GM23338 (cell line): ENCODE data around the gene CLNK. TPM values are rescaled to one million over a fixed set of nuclear protein-coding genes. Genes with fewer than 3 reads are reported as not detected.

Source experiments
- ATAC-seq: fragments of 200-7000 bp; cut with Tn5 transposase; 3 replicates; pipeline ENCODE4 v1.9.1; 2020
- DNase-seq: peaks from one replicate; pipeline ENCODE4 v3.0.0-alpha.2; 2015; ENCODE audit warnings: low spot score
- H2AFZ ChIP-seq: fragments of 200-600 bp; sonication (generic); 2 replicates; pipeline ENCODE4 v1.8.0; 2016; ENCODE audit warnings: antibody characterized with exemption, mild to moderate bottlenecking, moderate library complexity
- H3F3A ChIP-seq: fragments of 200-600 bp; sonication (generic); replicated peaks from 2 replicates; pipeline ENCODE4 v1.8.0; 2017; ENCODE audit warnings: antibody characterized with exemption, mixed run types, low read depth
- H3K27ac ChIP-seq: fragments of 200-600 bp; sonication (generic); 2 replicates; pipeline ENCODE4 v1.6.1; 2016; ENCODE audit warnings: low read depth
- H3K27me3 ChIP-seq: fragments of 200-600 bp; sonication (generic); 2 replicates; pipeline ENCODE4 v1.8.0; 2016; ENCODE audit warnings: mild to moderate bottlenecking, mixed run types, moderate library complexity; ENCODE audit not compliant: insufficient read depth
- H3K36me3 ChIP-seq: fragments of 200-600 bp; sonication (generic); 2 replicates; pipeline ENCODE4 v1.8.0; 2016; ENCODE audit warnings: mild to moderate bottlenecking; ENCODE audit not compliant: insufficient read depth
- H3K4me1 ChIP-seq: fragments of 200-600 bp; sonication (generic); 2 replicates; pipeline ENCODE4 v1.8.0; 2016; ENCODE audit warnings: mild to moderate bottlenecking, moderate library complexity; ENCODE audit not compliant: insufficient read depth
- H3K4me2 ChIP-seq: fragments of 200-600 bp; sonication (generic); 2 replicates; pipeline ENCODE4 v1.7.1; 2017; ENCODE audit warnings: mixed run types
- H3K4me3 ChIP-seq: fragments of 200-600 bp; sonication (generic); 2 replicates; pipeline ENCODE4 v1.6.1; 2016; ENCODE audit warnings: mixed run types
- H3K79me2 ChIP-seq: fragments of 200-600 bp; sonication (generic); replicated peaks from 2 replicates; pipeline ENCODE4 v1.8.0; 2017; ENCODE audit warnings: mild to moderate bottlenecking; ENCODE audit not compliant: insufficient read depth
- H3K9me2 ChIP-seq: fragments of 200-600 bp; sonication (generic); 2 replicates; pipeline ENCODE4 v1.8.0; 2017; ENCODE audit not compliant: insufficient read depth
- H4K20me1 ChIP-seq: fragments of 200-600 bp; sonication (generic); replicated peaks from 2 replicates; pipeline ENCODE4 v1.8.0; 2017; ENCODE audit warnings: mild to moderate bottlenecking; ENCODE audit not compliant: insufficient read depth
- H3K27ac Mint-ChIP-seq: 2 replicates; pipeline ENCODE4 v1.8.0; 2020; ENCODE audit warnings: inconsistent platforms, mild to moderate bottlenecking, moderate library complexity, mixed read lengths
- H3K27me3 Mint-ChIP-seq: 3 replicates; pipeline ENCODE4 v1.8.0; 2022; ENCODE audit warnings: low read depth, mild to moderate bottlenecking, moderate library complexity, mixed read lengths, inconsistent platforms; ENCODE audit not compliant: insufficient read depth, poor library complexity
- H3K36me3 Mint-ChIP-seq: 3 replicates; pipeline ENCODE4 v1.8.0; 2021; ENCODE audit warnings: low read depth, mild to moderate bottlenecking, inconsistent platforms, moderate library complexity, mixed read lengths
- H3K4me1 Mint-ChIP-seq: 3 replicates; pipeline ENCODE4 v1.8.0; 2020; ENCODE audit warnings: mild to moderate bottlenecking, inconsistent platforms, mixed read lengths
- H3K4me3 Mint-ChIP-seq: 3 replicates; pipeline ENCODE4 v1.8.0; 2021; ENCODE audit warnings: moderate library complexity, mild to moderate bottlenecking, inconsistent platforms, mixed read lengths
- H3K9me3 Mint-ChIP-seq: 3 replicates; pipeline ENCODE4 v1.8.0; 2020; ENCODE audit warnings: moderate library complexity, mild to moderate bottlenecking, inconsistent platforms, mixed read lengths
- CREB1 ChIP-seq: fragments of 250-450 bp; sonication (Bioruptor Pico); IDR thresholded peaks from 2 replicates; pipeline ENCODE4 v1.5.0; 2020; ENCODE audit warnings: low read depth, mild to moderate bottlenecking, moderate library complexity
- ETS1 ChIP-seq: IDR thresholded peaks from 2 replicates; pipeline ENCODE4 v1.6.1; 2016; ENCODE audit warnings: antibody characterized with exemption
- EZH2 ChIP-seq: fragments of 200-600 bp; sonication (generic); IDR thresholded peaks from one replicate; pipeline ENCODE4 v1.8.0; 2017; ENCODE audit warnings: antibody characterized with exemption, mild to moderate bottlenecking, low read depth; ENCODE audit not compliant: unreplicated experiment
- EZH2phosphoT487 ChIP-seq: fragments of 200-600 bp; sonication (generic); IDR thresholded peaks from one replicate; pipeline ENCODE4 v1.8.1; 2018; ENCODE audit warnings: antibody characterized with exemption; ENCODE audit not compliant: unreplicated experiment
- JUNB ChIP-seq: IDR thresholded peaks from one replicate; pipeline ENCODE4 v1.6.1; 2016; ENCODE audit warnings: antibody characterized with exemption; ENCODE audit not compliant: unreplicated experiment
- NANOG ChIP-seq: IDR thresholded peaks from 2 replicates; pipeline ENCODE4 v1.6.1; 2016; ENCODE audit warnings: antibody characterized with exemption, borderline replicate concordance
- POLR2AphosphoS5 ChIP-seq: IDR thresholded peaks from 2 replicates; pipeline ENCODE4 v1.6.1; 2016; ENCODE audit warnings: antibody characterized with exemption, low read depth
- REST ChIP-seq: IDR thresholded peaks from one replicate; pipeline ENCODE4 v1.6.1; 2018; ENCODE audit warnings: antibody characterized with exemption; ENCODE audit not compliant: unreplicated experiment
- STAT1 ChIP-seq: IDR thresholded peaks from one replicate; pipeline ENCODE4 v1.6.1; 2016; ENCODE audit warnings: antibody characterized with exemption; ENCODE audit not compliant: unreplicated experiment
- ZNF114 ChIP-seq: fragments of 250-450 bp; sonication (Bioruptor Pico); IDR thresholded peaks from 2 replicates; pipeline ENCODE4 v1.5.0; 2020; ENCODE audit warnings: mild to moderate bottlenecking, moderate library complexity
- ZNF331 ChIP-seq: fragments of 250-450 bp; sonication (Bioruptor Pico); IDR thresholded peaks from 2 replicates; pipeline ENCODE4 v1.5.0; 2020; ENCODE audit warnings: low read depth, mild to moderate bottlenecking, moderate library complexity
- polyA plus RNA-seq: library from polyadenylated mRNA; unstranded; fragments of >200 nt; fragmentation: Nextera tagmentation; extraction: Ambion mirVana; gene quantifications from 2 replicates; pipeline ENCODE4 v1.2.1, GENCODE V29; 2016
- total RNA-seq: library from RNA; depleted of rRNA; stranded (reverse); fragments of >200 nt; shearing (Covaris generic); gene quantifications from 2 replicates; pipeline ENCODE4 v1.2.3, GENCODE V29; 2014
- TF ChIP-seq, protein P1 (sequence below): fragments of 250-450 bp; sonication (Bioruptor Pico); IDR thresholded peaks from 2 replicates; pipeline ENCODE4 v1.5.0; 2020; ENCODE audit warnings: mild to moderate bottlenecking, moderate library complexity
- TF ChIP-seq, protein P2 (sequence below), 2 experiments: fragments of 200-600 bp in 1 of 2; sonication (generic) in 1 of 2; conservative IDR thresholded peaks; 2 replicates each; pipeline versions ENCODE4 v1.5.1 to v1.6.1; 2016 to 2017; ENCODE audit warnings: antibody characterized with exemption in 2 of 2, low read depth in 2 of 2, mild to moderate bottlenecking in 2 of 2, moderate library complexity in 1 of 2

Gene CLNK
- total and polyA plus RNA-seq, 2 experiments from 2014 or later = not detected

DNA sequence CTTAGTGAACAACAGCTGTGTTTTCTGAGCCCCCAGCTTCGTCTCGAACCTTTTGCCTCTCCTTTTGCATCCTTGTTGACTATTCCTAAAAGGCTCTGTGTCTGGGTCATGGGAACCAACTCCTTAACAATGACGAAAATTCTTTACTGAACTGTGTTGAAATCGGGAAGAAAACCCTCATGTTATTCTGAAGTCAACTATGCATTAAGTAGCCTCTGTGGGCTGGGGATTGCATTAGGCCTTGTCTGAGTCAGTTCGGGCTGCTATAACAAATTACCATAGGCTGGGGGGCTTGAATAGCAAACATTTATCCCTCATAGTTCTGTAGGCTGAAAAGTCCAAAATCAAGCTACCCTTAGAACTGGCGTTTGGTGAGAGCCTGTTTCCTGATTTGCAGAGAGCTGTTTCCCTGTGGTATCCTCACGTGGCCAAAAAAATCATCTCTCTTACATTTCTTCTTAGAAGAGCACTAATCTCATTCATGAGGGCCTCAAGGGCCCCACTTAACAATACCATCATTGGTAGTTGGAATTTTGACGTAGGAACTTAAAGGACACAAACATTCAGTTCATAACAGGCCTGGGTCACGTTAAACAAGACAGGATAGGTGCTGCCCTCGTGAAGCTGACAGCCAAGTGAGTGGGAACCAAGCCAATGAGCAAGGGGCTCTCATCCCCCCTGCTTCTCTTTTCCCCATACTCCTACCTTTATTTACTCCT is 75.9 kb downstream of the CLNK start:
- Mint-ChIP-seq H3K36me3 (no peaks in the 10 kb centered on the region), H3K4me3 (no peak overlapping the region), H3K27me3 (no peaks in the 10 kb centered on the region), H3K27ac (no peak overlapping the region), H3K9me3 (no peaks in the 10 kb centered on the region), H3K4me1 (0 out of 3 replicates have a peak, but pooled peaks cover 2% of the 10 kb centered on the region)
- Histone ChIP-seq H3K27me3 (no peaks in the 10 kb centered on the region), H3K4me3 (no peak overlapping the region), H3F3A (no peaks in the 10 kb centered on the region), H3K36me3 (no peaks in the 10 kb centered on the region), H3K27ac (no peak overlapping the region), H3K4me2 (no peak overlapping the region), H2AFZ (no peak overlapping the region), H3K79me2 (no peaks in the 10 kb centered on the region), H3K9me2 (no peaks in the 10 kb centered on the region), H4K20me1 (no peaks in the 10 kb centered on the region), H3K4me1 (no peaks in the 10 kb centered on the region)
- DNase-seq (no peak), ATAC-seq (no peak)
- TF ChIP-seq, protein P1, sequence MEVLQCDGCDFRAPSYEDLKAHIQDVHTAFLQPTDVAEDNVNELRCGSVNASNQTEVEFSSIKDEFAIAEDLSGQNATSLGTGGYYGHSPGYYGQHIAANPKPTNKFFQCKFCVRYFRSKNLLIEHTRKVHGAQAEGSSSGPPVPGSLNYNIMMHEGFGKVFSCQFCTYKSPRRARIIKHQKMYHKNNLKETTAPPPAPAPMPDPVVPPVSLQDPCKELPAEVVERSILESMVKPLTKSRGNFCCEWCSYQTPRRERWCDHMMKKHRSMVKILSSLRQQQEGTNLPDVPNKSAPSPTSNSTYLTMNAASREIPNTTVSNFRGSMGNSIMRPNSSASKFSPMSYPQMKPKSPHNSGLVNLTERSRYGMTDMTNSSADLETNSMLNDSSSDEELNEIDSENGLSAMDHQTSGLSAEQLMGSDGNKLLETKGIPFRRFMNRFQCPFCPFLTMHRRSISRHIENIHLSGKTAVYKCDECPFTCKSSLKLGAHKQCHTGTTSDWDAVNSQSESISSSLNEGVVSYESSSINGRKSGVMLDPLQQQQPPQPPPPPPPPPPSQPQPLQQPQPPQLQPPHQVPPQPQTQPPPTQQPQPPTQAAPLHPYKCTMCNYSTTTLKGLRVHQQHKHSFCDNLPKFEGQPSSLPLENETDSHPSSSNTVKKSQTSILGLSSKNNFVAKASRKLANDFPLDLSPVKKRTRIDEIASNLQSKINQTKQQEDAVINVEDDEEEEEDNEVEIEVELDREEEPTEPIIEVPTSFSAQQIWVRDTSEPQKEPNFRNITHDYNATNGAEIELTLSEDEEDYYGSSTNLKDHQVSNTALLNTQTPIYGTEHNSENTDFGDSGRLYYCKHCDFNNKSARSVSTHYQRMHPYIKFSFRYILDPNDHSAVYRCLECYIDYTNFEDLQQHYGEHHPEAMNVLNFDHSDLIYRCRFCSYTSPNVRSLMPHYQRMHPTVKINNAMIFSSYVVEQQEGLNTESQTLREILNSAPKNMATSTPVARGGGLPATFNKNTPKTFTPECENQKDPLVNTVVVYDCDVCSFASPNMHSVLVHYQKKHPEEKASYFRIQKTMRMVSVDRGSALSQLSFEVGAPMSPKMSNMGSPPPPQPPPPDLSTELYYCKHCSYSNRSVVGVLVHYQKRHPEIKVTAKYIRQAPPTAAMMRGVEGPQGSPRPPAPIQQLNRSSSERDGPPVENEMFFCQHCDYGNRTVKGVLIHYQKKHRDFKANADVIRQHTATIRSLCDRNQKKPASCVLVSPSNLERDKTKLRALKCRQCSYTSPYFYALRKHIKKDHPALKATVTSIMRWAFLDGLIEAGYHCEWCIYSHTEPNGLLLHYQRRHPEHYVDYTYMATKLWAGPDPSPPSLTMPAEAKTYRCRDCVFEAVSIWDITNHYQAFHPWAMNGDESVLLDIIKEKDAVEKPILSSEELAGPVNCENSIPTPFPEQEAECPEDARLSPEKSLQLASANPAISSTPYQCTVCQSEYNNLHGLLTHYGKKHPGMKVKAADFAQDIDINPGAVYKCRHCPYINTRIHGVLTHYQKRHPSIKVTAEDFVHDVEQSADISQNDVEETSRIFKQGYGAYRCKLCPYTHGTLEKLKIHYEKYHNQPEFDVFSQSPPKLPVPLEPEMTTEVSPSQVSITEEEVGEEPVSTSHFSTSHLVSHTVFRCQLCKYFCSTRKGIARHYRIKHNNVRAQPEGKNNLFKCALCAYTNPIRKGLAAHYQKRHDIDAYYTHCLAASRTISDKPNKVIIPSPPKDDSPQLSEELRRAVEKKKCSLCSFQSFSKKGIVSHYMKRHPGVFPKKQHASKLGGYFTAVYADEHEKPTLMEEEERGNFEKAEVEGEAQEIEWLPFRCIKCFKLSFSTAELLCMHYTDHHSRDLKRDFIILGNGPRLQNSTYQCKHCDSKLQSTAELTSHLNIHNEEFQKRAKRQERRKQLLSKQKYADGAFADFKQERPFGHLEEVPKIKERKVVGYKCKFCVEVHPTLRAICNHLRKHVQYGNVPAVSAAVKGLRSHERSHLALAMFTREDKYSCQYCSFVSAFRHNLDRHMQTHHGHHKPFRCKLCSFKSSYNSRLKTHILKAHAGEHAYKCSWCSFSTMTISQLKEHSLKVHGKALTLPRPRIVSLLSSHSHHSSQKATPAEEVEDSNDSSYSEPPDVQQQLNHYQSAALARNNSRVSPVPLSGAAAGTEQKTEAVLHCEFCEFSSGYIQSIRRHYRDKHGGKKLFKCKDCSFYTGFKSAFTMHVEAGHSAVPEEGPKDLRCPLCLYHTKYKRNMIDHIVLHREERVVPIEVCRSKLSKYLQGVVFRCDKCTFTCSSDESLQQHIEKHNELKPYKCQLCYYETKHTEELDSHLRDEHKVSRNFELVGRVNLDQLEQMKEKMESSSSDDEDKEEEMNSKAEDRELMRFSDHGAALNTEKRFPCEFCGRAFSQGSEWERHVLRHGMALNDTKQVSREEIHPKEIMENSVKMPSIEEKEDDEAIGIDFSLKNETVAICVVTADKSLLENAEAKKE (CRISPR knock-in tag) = no peak
- TF ChIP-seq ZNF331 (CRISPR knock-in tag) (no peak), POLR2AphosphoS5 (no peak), STAT1 (no peak), EZH2phosphoT487 (no peak), ETS1 (no peak), REST (no peak), ZNF114 (no peak), NANOG (no peak), CREB1 (CRISPR knock-in tag) (no peak), EZH2 (no peak), JUNB (no peak)
- TF ChIP-seq, protein P2, sequence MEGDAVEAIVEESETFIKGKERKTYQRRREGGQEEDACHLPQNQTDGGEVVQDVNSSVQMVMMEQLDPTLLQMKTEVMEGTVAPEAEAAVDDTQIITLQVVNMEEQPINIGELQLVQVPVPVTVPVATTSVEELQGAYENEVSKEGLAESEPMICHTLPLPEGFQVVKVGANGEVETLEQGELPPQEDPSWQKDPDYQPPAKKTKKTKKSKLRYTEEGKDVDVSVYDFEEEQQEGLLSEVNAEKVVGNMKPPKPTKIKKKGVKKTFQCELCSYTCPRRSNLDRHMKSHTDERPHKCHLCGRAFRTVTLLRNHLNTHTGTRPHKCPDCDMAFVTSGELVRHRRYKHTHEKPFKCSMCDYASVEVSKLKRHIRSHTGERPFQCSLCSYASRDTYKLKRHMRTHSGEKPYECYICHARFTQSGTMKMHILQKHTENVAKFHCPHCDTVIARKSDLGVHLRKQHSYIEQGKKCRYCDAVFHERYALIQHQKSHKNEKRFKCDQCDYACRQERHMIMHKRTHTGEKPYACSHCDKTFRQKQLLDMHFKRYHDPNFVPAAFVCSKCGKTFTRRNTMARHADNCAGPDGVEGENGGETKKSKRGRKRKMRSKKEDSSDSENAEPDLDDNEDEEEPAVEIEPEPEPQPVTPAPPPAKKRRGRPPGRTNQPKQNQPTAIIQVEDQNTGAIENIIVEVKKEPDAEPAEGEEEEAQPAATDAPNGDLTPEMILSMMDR (conservative IDR thresholded peaks at IDR 0.05; ENCODE audit: low read depth in 2 of 2) = no peak
